Lung (tissue), 12 donors: ENCODE measurements around the gene GLIS1. TPM values are rescaled to one million over a fixed set of nuclear protein-coding genes. Genes with fewer than 3 reads are reported as not detected.
"Not testable (repeated sequence)": the region's sequence is repeated elsewhere in the genome, so short reads cannot be mapped to it uniquely, and the experiment has no call there.

Experiments
- ATAC-seq: fragments of 200-7000 bp; cut with Tn5 transposase; one replicate; pipeline ENCODE4 v1.9.1; 2020; ENCODE audit warnings: moderate number of reproducible peaks; ENCODE audit not compliant: insufficient read depth, low FRiP score
- DNase-seq, 3 donors: peaks; one replicate each; pipeline ENCODE4 v3.0.0-alpha.2; 2013 to 2017
- H3K27ac ChIP-seq, 2 donors: one replicate each; pipeline ENCODE4 v1.5.1; 2013; ENCODE audit warnings: mild to moderate bottlenecking in 2 of 2, moderate library complexity in 2 of 2, control low read depth in 1 of 2, inconsistent platforms in 1 of 2, low read depth in 1 of 2, low read length in 1 of 2
- H3K27me3 ChIP-seq, 3 donors: one replicate each; pipeline ENCODE4 v1.5.1; 2013; ENCODE audit warnings: low read length in 2 of 3; ENCODE audit not compliant: control insufficient read depth in 3 of 3, insufficient read depth in 3 of 3
- H3K36me3 ChIP-seq, 4 donors: one replicate each; pipeline ENCODE4 v1.5.1; 2013; ENCODE audit warnings: low read length in 4 of 4, mild to moderate bottlenecking in 1 of 4, moderate library complexity in 1 of 4; ENCODE audit not compliant: control insufficient read depth in 4 of 4, insufficient read depth in 4 of 4
- H3K4me1 ChIP-seq, 5 donors: one replicate each; pipeline ENCODE4 v1.5.1; 2013; ENCODE audit warnings: low read length in 5 of 5, mild to moderate bottlenecking in 2 of 5, moderate library complexity in 1 of 5; ENCODE audit not compliant: control insufficient read depth in 5 of 5, insufficient read depth in 5 of 5
- H3K4me3 ChIP-seq: one replicate; pipeline ENCODE4 v1.5.1; 2013; ENCODE audit warnings: mild to moderate bottlenecking, control low read depth, moderate library complexity
- H3K9ac ChIP-seq, 2 donors: one replicate each; pipeline ENCODE4 v1.5.1; 2013; ENCODE audit warnings: low read length in 2 of 2, control low read depth in 1 of 2; ENCODE audit not compliant: insufficient read depth in 1 of 2
- H3K9me3 ChIP-seq, 4 donors: one replicate each; pipeline ENCODE4 v1.5.1; 2013; ENCODE audit warnings: low read length in 3 of 4, mild to moderate bottlenecking in 1 of 4, moderate library complexity in 1 of 4; ENCODE audit not compliant: control insufficient read depth in 4 of 4, insufficient read depth in 3 of 4
- WGBS, 2 donors: extraction: QIAGEN DNeasy Blood & Tissue Kit; methylation state at CpG; one replicate each; pipeline ENCODE4 v1.1.7; 2013; 5-methylcytosine and 5-hydroxymethylcytosine counted together
- polyA plus RNA-seq, 2 donors: library from polyadenylated mRNA; stranded (reverse); fragments of 200-250 nt; gene quantifications; one replicate each; pipeline ENCODE4 v1.2.1, GENCODE V29; 2013
- total RNA-seq, 2 donors: library from RNA; depleted of rRNA in 1 of 2; stranded (reverse); fragments of >200 nt in 1 of 2; gene quantifications; one replicate each; pipeline ENCODE4 v1.2.1, GENCODE V29; 2014 to 2021
- TF ChIP-seq, protein P1 (sequence below): IDR thresholded peaks from 2 replicates; pipeline ENCODE4 v1.5.1; 2012; ENCODE audit warnings: mild to moderate bottlenecking; ENCODE audit errors: control extremely low read depth, extremely low read depth
- donor health status: control.
- donor health status: control.
- donor health status: Bipolar disorder and iron deficiency.
- donor health status: healthy.
- donor health status: DM: yes; HTN: yes; CAD: no.

The GLIS1 gene
- total and polyA plus RNA-seq, 4 donors = 0.05 to 0.18 (median 0.17) TPM; not detected in 1

DNA sequence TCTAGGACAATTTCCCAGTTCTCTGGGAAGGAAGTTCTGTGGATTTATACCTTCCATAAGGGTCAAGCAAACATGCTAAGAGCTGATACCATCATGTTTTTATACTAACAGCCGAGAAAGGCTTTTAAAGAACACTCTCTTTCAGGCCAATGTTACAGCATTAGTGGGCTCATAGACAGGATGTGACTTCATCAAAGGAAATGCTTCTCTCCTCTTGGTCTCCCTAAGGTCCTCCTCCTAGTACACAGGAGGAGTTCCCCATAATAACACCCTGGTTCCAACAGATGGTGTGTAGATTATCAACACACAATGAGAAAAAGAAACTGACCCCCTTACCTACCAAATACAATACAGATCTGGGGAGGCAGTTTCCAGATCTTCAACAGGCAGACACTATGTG, 26.7 kb upstream of the GLIS1 start:
- no peaks in the 10 kb centered on the region for H3K9me3 ChIP-seq
- DNase-seq = no peak
- ATAC-seq = no peak
- H3K27me3 ChIP-seq = no peaks in the 10 kb centered on the region
- TF ChIP-seq, protein P1, sequence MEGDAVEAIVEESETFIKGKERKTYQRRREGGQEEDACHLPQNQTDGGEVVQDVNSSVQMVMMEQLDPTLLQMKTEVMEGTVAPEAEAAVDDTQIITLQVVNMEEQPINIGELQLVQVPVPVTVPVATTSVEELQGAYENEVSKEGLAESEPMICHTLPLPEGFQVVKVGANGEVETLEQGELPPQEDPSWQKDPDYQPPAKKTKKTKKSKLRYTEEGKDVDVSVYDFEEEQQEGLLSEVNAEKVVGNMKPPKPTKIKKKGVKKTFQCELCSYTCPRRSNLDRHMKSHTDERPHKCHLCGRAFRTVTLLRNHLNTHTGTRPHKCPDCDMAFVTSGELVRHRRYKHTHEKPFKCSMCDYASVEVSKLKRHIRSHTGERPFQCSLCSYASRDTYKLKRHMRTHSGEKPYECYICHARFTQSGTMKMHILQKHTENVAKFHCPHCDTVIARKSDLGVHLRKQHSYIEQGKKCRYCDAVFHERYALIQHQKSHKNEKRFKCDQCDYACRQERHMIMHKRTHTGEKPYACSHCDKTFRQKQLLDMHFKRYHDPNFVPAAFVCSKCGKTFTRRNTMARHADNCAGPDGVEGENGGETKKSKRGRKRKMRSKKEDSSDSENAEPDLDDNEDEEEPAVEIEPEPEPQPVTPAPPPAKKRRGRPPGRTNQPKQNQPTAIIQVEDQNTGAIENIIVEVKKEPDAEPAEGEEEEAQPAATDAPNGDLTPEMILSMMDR = no peak
- no peaks in the 10 kb centered on the region for H3K4me1 ChIP-seq
- H3K9ac ChIP-seq = no peak overlapping the region
- no peak overlapping the region for H3K4me3 ChIP-seq
- H3K27ac ChIP-seq = no peak overlapping the region
- peaks cover 0 to 5% (median 0%) of the 10 kb centered on the region in 4 donors for H3K36me3 ChIP-seq
- WGBS, 2 donors = 47 to 59% methylated on average over 1 of the region's 1 CpG

DNA sequence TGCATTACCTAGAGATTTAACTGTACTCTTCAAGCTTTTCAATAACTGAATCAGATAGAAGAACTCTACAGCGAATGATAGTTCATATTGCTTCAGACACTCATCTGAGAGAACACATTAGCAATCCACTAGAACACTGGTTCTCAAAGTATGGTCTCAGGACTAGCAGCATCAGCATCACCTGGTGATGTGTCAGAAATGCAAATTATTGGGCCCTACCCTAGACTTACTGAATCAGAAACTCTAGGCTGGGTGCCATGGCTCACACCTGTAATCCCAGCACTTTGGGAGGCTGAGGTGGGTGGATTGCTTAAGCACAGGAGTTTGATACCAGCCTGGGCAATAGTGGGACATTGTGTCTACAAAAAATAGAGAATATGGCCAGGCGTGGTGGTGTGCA, 24.9 kb upstream of the GLIS1 start:
- 97% methylated on average over 2 of the region's 2 CpGs for WGBS, 2 donors
- H3K27ac ChIP-seq = no peak overlapping the region
- no peaks in the 10 kb centered on the region for H3K4me1 ChIP-seq
- peaks cover 0 to 3% (median 0%) of the 10 kb centered on the region in 4 donors for H3K36me3 ChIP-seq
- H3K27me3 ChIP-seq = no peaks in the 10 kb centered on the region
- no peak overlapping the region for H3K4me3 ChIP-seq
- ATAC-seq = no peak
- no peak for DNase-seq
- no peak overlapping the region for H3K9ac ChIP-seq
- H3K9me3 ChIP-seq = no peaks in the 10 kb centered on the region
- TF ChIP-seq, protein P1 = no peak

DNA sequence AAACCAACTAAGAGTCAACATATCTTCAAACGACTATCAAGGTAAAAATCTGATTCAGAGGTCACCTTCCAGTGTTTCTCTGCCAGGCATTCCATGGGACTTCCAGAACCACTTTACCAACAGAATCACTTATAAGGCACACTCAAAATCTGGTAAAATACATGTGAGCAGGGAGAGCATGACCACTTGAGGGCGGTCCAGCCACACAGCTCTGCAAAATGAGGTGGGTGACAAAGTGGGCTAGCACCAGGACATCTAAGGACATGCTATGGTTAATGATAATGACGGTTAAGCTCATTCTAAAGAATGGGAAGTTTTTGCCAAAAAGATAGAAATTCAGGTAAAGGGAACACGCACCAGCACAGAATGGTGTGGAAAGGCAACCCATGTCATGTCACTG, 24.5 kb upstream of the GLIS1 start:
- 89 to 97% methylated on average over 4 of the region's 4 CpGs for WGBS, 2 donors
- no peaks in the 10 kb centered on the region for H3K9me3 ChIP-seq
- ATAC-seq = no peak

DNA sequence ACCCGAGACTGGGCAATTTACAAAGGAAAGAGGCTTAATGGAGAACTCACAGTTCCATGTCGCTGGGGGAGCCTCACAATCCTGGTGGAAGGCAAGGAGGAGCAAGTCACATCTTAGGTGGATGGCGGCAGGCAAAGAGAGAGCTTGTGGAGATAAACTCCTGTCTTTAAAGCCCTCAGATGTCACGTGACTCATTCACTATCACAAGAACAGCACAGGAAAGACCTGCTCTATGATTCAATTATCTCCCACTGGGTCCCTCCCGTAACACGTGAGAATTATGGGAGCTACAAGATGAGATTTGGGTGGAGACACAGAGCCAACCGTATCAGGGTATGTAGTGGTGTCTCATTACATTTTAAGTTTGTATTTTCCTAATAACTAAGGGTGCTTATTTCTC, 21.5 kb upstream of the GLIS1 start:
- not testable (repeated sequence) for H3K36me3 ChIP-seq, H3K9me3 ChIP-seq, H3K9ac ChIP-seq, DNase-seq, H3K4me1 ChIP-seq, ATAC-seq, H3K27ac ChIP-seq, H3K27me3 ChIP-seq, H3K4me3 ChIP-seq
- WGBS, 2 donors = 86 to 90% methylated on average over 7 of the region's 7 CpGs

More for the DNA sequence above, 24.5 kb upstream of the GLIS1 start:
- no peak for DNase-seq
- no peak overlapping the region for H3K4me3 ChIP-seq
- no peak overlapping the region for H3K9ac ChIP-seq
- no peaks in the 10 kb centered on the region for H3K4me1 ChIP-seq
- no peaks in the 10 kb centered on the region for H3K27me3 ChIP-seq
- TF ChIP-seq, protein P1 = no peak
- H3K36me3 ChIP-seq = peaks cover 0 to 2% (median 0%) of the 10 kb centered on the region in 4 donors
- H3K27ac ChIP-seq = no peak overlapping the region
